ENCODE data around the gene SLIT3. TPM values are rescaled to one million over a fixed set of nuclear protein-coding genes. Genes with fewer than 3 reads are reported as not detected.
A peak's percentile ranks its signal among the peaks of the same experiment; 100 is the strongest.

Gene SLIT3
- total and polyA plus RNA-seq, 10 of the 15 experiments (the other 5 are each of a cell fraction or from before 2014, with no cell fraction given): 0.05 TPM; not detected in 9

- H3K79me2 ChIP-seq (ENCODE audit: control insufficient read depth, insufficient read depth, low read length): no peaks in the 10 kb centered on the region
- no peak overlapping the region for H3K27ac ChIP-seq (ENCODE audit: control insufficient read depth, insufficient read depth)
- BruUV-seq (replicated peaks): no TSS peak
- ChIA-PET CTCF (no interaction called here), SMC1A (ENCODE audit: uncharacterized antibody, unreplicated experiment) (no interaction called here), RAD21 (ENCODE audit: unreplicated experiment) (no interaction called here), POLR2A (no interaction called here)
- no peaks in the 10 kb centered on the region for H3K4me1 ChIP-seq (ENCODE audit: control insufficient read depth, insufficient read depth, low read length)
- H3K27me3 ChIP-seq (replicated peaks in 1 of 2; ENCODE audit: control insufficient read depth in 2 of 2, insufficient read depth in 2 of 2, low read length in 1 of 2): peaks cover 6 to 13% of the 10 kb centered on the region in 2 experiments; a peak in 3 of 4 replicates
- H3K4me2 ChIP-seq (ENCODE audit: control insufficient read depth, insufficient read depth): no peak overlapping the region
- FAIRE-seq (no peak), ATAC-seq (no peak), DNase-seq (ENCODE audit: low read depth, low spot score) (no peak)
- intact Hi-C loops (cut with micrococcal nuclease; ENCODE audit: unreplicated experiment) (no loop called here), in situ Hi-C loops (cut with MboI) (no loop called here)
- no peaks in the 10 kb centered on the region for H3K36me3 ChIP-seq (ENCODE audit: control insufficient read depth in 2 of 2, insufficient read depth in 2 of 2, low read length in 1 of 2)
- 64% methylated on average over 4 of the region's 4 CpGs for WGBS (ENCODE audit: insufficient coverage, insufficient replicate concordance, low lambda C conversion rate, missing lambda C conversion rate)
- no peaks in the 10 kb centered on the region for H4K20me1 ChIP-seq (ENCODE audit: control insufficient read depth, insufficient read depth)
- no peaks in the 10 kb centered on the region for H3K9me3 ChIP-seq (replicated peaks; ENCODE audit: control insufficient read depth, insufficient read depth, low read length)
- H3K4me3 ChIP-seq: no peak overlapping the region
- H2AFZ ChIP-seq (ENCODE audit: control insufficient read depth, low read depth, low read length): no peak overlapping the region
- H3K9ac ChIP-seq (ENCODE audit: control insufficient read depth, insufficient read depth, low read length): no peak overlapping the region
- TF ChIP-seq, protein P1, sequence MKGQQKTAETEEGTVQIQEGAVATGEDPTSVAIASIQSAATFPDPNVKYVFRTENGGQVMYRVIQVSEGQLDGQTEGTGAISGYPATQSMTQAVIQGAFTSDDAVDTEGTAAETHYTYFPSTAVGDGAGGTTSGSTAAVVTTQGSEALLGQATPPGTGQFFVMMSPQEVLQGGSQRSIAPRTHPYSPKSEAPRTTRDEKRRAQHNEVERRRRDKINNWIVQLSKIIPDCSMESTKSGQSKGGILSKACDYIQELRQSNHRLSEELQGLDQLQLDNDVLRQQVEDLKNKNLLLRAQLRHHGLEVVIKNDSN (IDR thresholded peaks at IDR 0.05; ENCODE audit: borderline replicate concordance, extremely low read length, insufficient read depth, low read depth, low read length): no peak
- TF ChIP-seq SPI1 (IDR thresholded peaks at IDR 0.05; ENCODE audit: borderline replicate concordance, insufficient read depth, low read depth, low read length): peak; percentile 58
Measured at GRCh38 chr5:168784454-168784853, 516.5 kb downstream of the SLIT3 start.

DNA sequence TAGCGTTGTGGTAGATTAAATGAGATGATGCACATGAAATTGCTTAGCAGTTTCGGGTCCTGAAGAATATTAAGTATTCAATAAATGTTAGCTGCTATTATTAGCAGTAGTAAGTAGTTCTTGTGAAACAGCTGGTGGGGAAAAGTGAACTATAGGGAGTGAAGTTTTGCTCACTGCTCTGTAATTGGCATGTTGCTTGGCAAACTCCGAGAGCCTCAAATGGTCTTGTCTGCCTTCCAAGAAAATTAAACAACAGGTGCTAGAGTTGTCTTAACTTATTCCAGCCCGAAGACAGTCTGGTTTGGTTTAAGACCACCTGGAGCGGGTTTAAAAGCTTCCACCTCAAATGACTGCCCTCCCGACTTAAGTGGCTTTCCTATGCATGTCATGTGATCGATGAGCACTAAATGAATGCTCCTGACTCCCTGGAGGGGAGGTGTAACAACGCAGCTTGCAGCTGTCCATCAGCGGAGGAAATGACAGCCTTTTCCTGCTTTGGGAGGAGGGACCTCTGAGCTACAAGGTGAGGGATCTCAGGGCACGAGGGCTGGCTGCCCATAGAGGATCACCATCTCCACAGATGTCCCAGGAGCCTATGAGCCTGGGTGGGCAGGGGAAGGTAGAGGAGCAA is 518.9 kb downstream of the SLIT3 start:
- ChIA-PET SMC1A (ENCODE audit: uncharacterized antibody, unreplicated experiment) (interaction anchor here (1.1 kb wide), 1 partner anchor 16 kb away, joined by 3 read pairs; no protein-coding TSS in a partner anchor), CTCF (no interaction called here), RAD21 (ENCODE audit: unreplicated experiment) (interaction anchor here (0.6 kb wide), 1 partner anchor 1487 kb away, joined by 4 read pairs; no protein-coding TSS in a partner anchor), POLR2A (no interaction called here)
- intact Hi-C loops (cut with micrococcal nuclease; ENCODE audit: unreplicated experiment) (no loop called here), in situ Hi-C loops (cut with MboI) (no loop called here)
- no peak for DNase-seq (ENCODE audit: low read depth, low spot score)
- Histone ChIP-seq H3K27ac (ENCODE audit: control insufficient read depth, insufficient read depth) (no peak overlapping the region), H3K9me3 (replicated peaks; ENCODE audit: control insufficient read depth, insufficient read depth, low read length) (no peaks in the 10 kb centered on the region), H3K4me3 (no peak overlapping the region), H3K27me3 (replicated peaks in 1 of 2; ENCODE audit: control insufficient read depth in 2 of 2, insufficient read depth in 2 of 2, low read length in 1 of 2) (peaks cover 4 to 13% of the 10 kb centered on the region in 2 experiments; a peak in 3 of 4 replicates), H3K79me2 (ENCODE audit: control insufficient read depth, insufficient read depth, low read length) (no peaks in the 10 kb centered on the region), H3K9ac (ENCODE audit: control insufficient read depth, insufficient read depth, low read length) (no peak overlapping the region), H3K4me1 (ENCODE audit: control insufficient read depth, insufficient read depth, low read length) (no peaks in the 10 kb centered on the region), H2AFZ (ENCODE audit: control insufficient read depth, low read depth, low read length) (no peak overlapping the region), H3K36me3 (ENCODE audit: control insufficient read depth in 2 of 2, insufficient read depth in 2 of 2, low read length in 1 of 2) (no peaks in the 10 kb centered on the region), H4K20me1 (ENCODE audit: control insufficient read depth, insufficient read depth) (no peaks in the 10 kb centered on the region), H3K4me2 (ENCODE audit: control insufficient read depth, insufficient read depth) (no peak overlapping the region)
- no TSS peak for BruUV-seq (replicated peaks)
- FAIRE-seq: no peak
- no peak for ATAC-seq
- 21% methylated on average over 10 of the region's 10 CpGs for WGBS (ENCODE audit: insufficient coverage, insufficient replicate concordance, low lambda C conversion rate, missing lambda C conversion rate)
- TF ChIP-seq SRF (IDR thresholded peaks at IDR 0.05; ENCODE audit: low read depth in 2 of 2, low read length in 2 of 2) (no peak), GABPA (IDR thresholded peaks at IDR 0.05; ENCODE audit: low read depth) (no peak), WRNIP1 (IDR thresholded peaks at IDR 0.05; ENCODE audit: borderline replicate concordance, low read depth, low read length) (no peak), SP1 (IDR thresholded peaks at IDR 0.05; ENCODE audit: low read depth, low read length) (no peak), BMI1 (IDR thresholded peaks at IDR 0.05; ENCODE audit: borderline replicate concordance) (no peak), SMARCA5 (IDR thresholded peaks at IDR 0.05) (no peak), ZBTB11 (CRISPR knock-in tag; IDR thresholded peaks at IDR 0.05) (no peak), POU2F2 (IDR thresholded peaks at IDR 0.05; ENCODE audit: borderline replicate concordance, low read depth, low read length) (no peak), HDGF (IDR thresholded peaks at IDR 0.05) (no peak), TCF7 (IDR thresholded peaks at IDR 0.05; ENCODE audit: borderline replicate concordance) (no peak)
- TF ChIP-seq, protein P1 (IDR thresholded peaks at IDR 0.05; ENCODE audit: borderline replicate concordance, extremely low read length, insufficient read depth, low read depth, low read length): no peak
